H1 (cell line): ENCODE results near the gene SSTR4. TPM values are rescaled to one million over a fixed set of nuclear protein-coding genes. Genes with fewer than 3 reads are reported as not detected.

ENCODE experiments used
- CTCF ChIA-PET: fragments of 300-600 bp; sonication (Branson Sonifier 250); formaldehyde crosslinking; loops from one replicate; lab custom pipeline; 2021; ENCODE audit not compliant: partially characterized antibody; lab: Charles Lee
- POLR2A ChIA-PET: fragments of 300-600 bp; sonication (Branson Sonifier 250); formaldehyde crosslinking; loops from one replicate; lab custom pipeline; 2021; ENCODE audit warnings: inconsistent platforms; ENCODE audit not compliant: partially characterized antibody; lab: Charles Lee
- DNase-seq, 2 experiments: peaks; one replicate each; pipeline versions ENCODE4 v3.0.0 to v3.0.0-alpha.2; 2010 to 2022; ENCODE audit warnings: low spot score in 2 of 2, low read depth in 1 of 2, mixed read lengths in 1 of 2
- FAIRE-seq: peaks from 2 replicates; lab custom pipeline; 2011; peaks lifted over from hg19 to GRCh38; lab: Jason Lieb, UNC
- H2AFZ ChIP-seq: 2 replicates; pipeline ENCODE4 v1.8.1; 2012; ENCODE audit warnings: low read length, inconsistent platforms
- H2AK5ac ChIP-seq: 2 replicates; pipeline ENCODE4 v1.6.1; 2013; ENCODE audit warnings: low read depth, low read length
- H2BK120ac ChIP-seq: replicated peaks from 2 replicates; pipeline ENCODE3; 2013; ENCODE audit warnings: low read depth, low read length, inconsistent platforms
- H2BK12ac ChIP-seq: 2 replicates; pipeline ENCODE4 v1.6.1; 2013; ENCODE audit warnings: low read depth, low read length
- H2BK15ac ChIP-seq: 2 replicates; pipeline ENCODE4 v1.6.1; 2013; ENCODE audit warnings: low read length
- H2BK20ac ChIP-seq: 2 replicates; pipeline ENCODE4 v1.6.1; 2013; ENCODE audit warnings: low read length
- H2BK5ac ChIP-seq: 2 replicates; pipeline ENCODE4 v1.6.1; 2013; ENCODE audit warnings: low read depth, low read length
- H3K14ac ChIP-seq: 2 replicates; pipeline ENCODE4 v1.6.1; 2013; ENCODE audit warnings: inconsistent platforms; ENCODE audit not compliant: insufficient read length
- H3K18ac ChIP-seq: 2 replicates; pipeline ENCODE4 v1.6.1; 2013; ENCODE audit warnings: low read length; ENCODE audit errors: extremely low read depth
- H3K23ac ChIP-seq: 2 replicates; pipeline ENCODE4 v1.6.1; 2013; ENCODE audit warnings: inconsistent platforms; ENCODE audit not compliant: insufficient read length
- H3K23me2 ChIP-seq: 2 replicates; pipeline ENCODE4 v1.6.1; 2013; ENCODE audit warnings: low read depth, low read length
- H3K27ac ChIP-seq: 2 replicates; pipeline ENCODE4 v1.6.1; 2011; ENCODE audit warnings: low read depth, low read length, inconsistent platforms
- H3K27me3 ChIP-seq, 4 experiments: replicated peaks in 1 of 4; 1 replicate in 1 of 4; 2 replicates in 3 of 4; pipeline versions ENCODE4 v1.6.1 to v1.8.1; 2011 to 2013; ENCODE audit warnings: low read length in 3 of 4, mild to moderate bottlenecking in 3 of 4, inconsistent platforms in 2 of 4, mixed read lengths in 2 of 4, moderate library complexity in 1 of 4; ENCODE audit not compliant: control insufficient read depth in 3 of 4, insufficient read depth in 3 of 4; ENCODE audit errors: extremely low read depth in 1 of 4
- H3K36me3 ChIP-seq, 4 experiments: 2 replicates each; pipeline versions ENCODE4 v1.6.1 to v1.8.1; 2011 to 2013; ENCODE audit warnings: mild to moderate bottlenecking in 4 of 4, low read length in 3 of 4, moderate library complexity in 2 of 4, control low read depth in 1 of 4, inconsistent platforms in 1 of 4; ENCODE audit not compliant: insufficient read depth in 4 of 4, control insufficient read depth in 2 of 4
- H3K4ac ChIP-seq: replicated peaks from 2 replicates; pipeline ENCODE3; 2013; ENCODE audit warnings: low read length, low read depth, mixed read lengths, inconsistent platforms; ENCODE audit not compliant: insufficient read length
- H3K4me1 ChIP-seq, 4 experiments: replicated peaks in 1 of 4; 1 replicate in 1 of 4; 2 replicates in 3 of 4; pipeline versions ENCODE4 v1.6.1 to v1.8.1; 2011 to 2013; ENCODE audit warnings: low read length in 3 of 4, inconsistent platforms in 2 of 4, mixed read lengths in 1 of 4; ENCODE audit not compliant: insufficient read depth in 4 of 4, control insufficient read depth in 3 of 4
- H3K4me2 ChIP-seq, 2 experiments: 2 replicates each; pipeline versions ENCODE4 v1.6.1 to v1.8.1; 2011 to 2013; ENCODE audit warnings: low read depth in 2 of 2, low read length in 2 of 2, control low read depth in 1 of 2, inconsistent platforms in 1 of 2, mild to moderate bottlenecking in 1 of 2; ENCODE audit not compliant: insufficient read depth in 1 of 2
- H3K4me3 ChIP-seq, 4 experiments: fragments of 200-600, 300-600 bp in 1 of 4; sonication (generic), shearing (Covaris generic), sonication (Bioruptor Twin) in 1 of 4; 2 replicates each; pipeline versions ENCODE4 v1.5.1 to v1.8.1; 2011 to 2016; ENCODE audit warnings: low read length in 4 of 4, low read depth in 3 of 4, control low read depth in 2 of 4, inconsistent platforms in 2 of 4, mild to moderate bottlenecking in 2 of 4, mixed read lengths in 1 of 4, moderate library complexity in 1 of 4; ENCODE audit not compliant: insufficient read depth in 2 of 4; ENCODE audit errors: extremely low read depth in 1 of 4
- H3K56ac ChIP-seq: replicated peaks from 2 replicates; pipeline ENCODE3; 2013; ENCODE audit warnings: low read depth, mild to moderate bottlenecking, mixed read lengths, low read length, inconsistent platforms; ENCODE audit not compliant: insufficient read length
- H3K79me1 ChIP-seq: 2 replicates; pipeline ENCODE4 v1.6.1; 2013; ENCODE audit warnings: low read depth, low read length, control low read depth
- H3K79me2 ChIP-seq, 2 experiments: 2 replicates each; pipeline versions ENCODE4 v1.6.1 to v1.8.1; 2012 to 2013; ENCODE audit warnings: low read length in 2 of 2, mild to moderate bottlenecking in 2 of 2, inconsistent platforms in 1 of 2; ENCODE audit not compliant: insufficient read depth in 2 of 2, control insufficient read depth in 1 of 2
- H3K9ac ChIP-seq, 4 experiments: replicated peaks in 1 of 4; 1 replicate in 1 of 4; 2 replicates in 3 of 4; pipeline versions ENCODE4 v1.6.1 to v1.8.1; 2011 to 2013; ENCODE audit warnings: low read depth in 3 of 4, low read length in 3 of 4, control low read depth in 2 of 4, mild to moderate bottlenecking in 2 of 4, moderate library complexity in 2 of 4, inconsistent platforms in 1 of 4; ENCODE audit errors: extremely low read depth in 1 of 4
- H3K9me3 ChIP-seq, 2 experiments: 2 replicates each; pipeline versions ENCODE4 v1.6.1 to v1.8.1; 2012 to 2013; ENCODE audit warnings: mild to moderate bottlenecking in 2 of 2, moderate library complexity in 2 of 2, control low read depth in 1 of 2, inconsistent platforms in 1 of 2, low read depth in 1 of 2, low read length in 1 of 2, mixed read lengths in 1 of 2; ENCODE audit not compliant: insufficient read depth in 2 of 2
- H4K20me1 ChIP-seq, 2 experiments: replicated peaks in 1 of 2; 2 replicates each; pipeline versions ENCODE3 to v1.8.1; 2011 to 2013; ENCODE audit warnings: inconsistent platforms in 2 of 2, low read length in 2 of 2, mild to moderate bottlenecking in 1 of 2; ENCODE audit not compliant: insufficient read depth in 2 of 2, control insufficient read depth in 1 of 2
- H4K5ac ChIP-seq: 2 replicates; pipeline ENCODE4 v1.6.1; 2013; ENCODE audit warnings: low read length, low read depth, mixed read lengths, inconsistent platforms; ENCODE audit not compliant: insufficient read length
- H4K8ac ChIP-seq: 2 replicates; pipeline ENCODE4 v1.8.0; 2013; ENCODE audit warnings: mild to moderate bottlenecking, moderate library complexity, low read length, inconsistent platforms; ENCODE audit not compliant: insufficient read depth; ENCODE audit errors: extremely low read depth
- H4K91ac ChIP-seq: replicated peaks from 2 replicates; pipeline ENCODE3; 2013; ENCODE audit warnings: low read length, mixed read lengths, inconsistent platforms; ENCODE audit not compliant: insufficient read length
- EP300 ChIP-seq, 2 experiments: IDR thresholded peaks; 1 replicate in 1 of 2; 2 replicates in 1 of 2; pipeline ENCODE4 v1.6.1; 2011 to 2012; ENCODE audit warnings: low read depth in 2 of 2, low read length in 2 of 2, mild to moderate bottlenecking in 2 of 2, borderline replicate concordance in 1 of 2, inconsistent platforms in 1 of 2, moderate library complexity in 1 of 2
- GTF2F1 ChIP-seq: IDR thresholded peaks from 2 replicates; pipeline ENCODE4 v1.6.1; 2012; ENCODE audit warnings: low read depth, low read length, improper control_type of control experiment, borderline replicate concordance
- KDM1A ChIP-seq: fragments of 200-600, 300-600 bp; sonication (generic); IDR thresholded peaks from 2 replicates; pipeline ENCODE4 v1.7.1; 2016; ENCODE audit warnings: mild to moderate bottlenecking, low read length, borderline replicate concordance
- KDM5A ChIP-seq: fragments of 200-600 bp; IDR thresholded peaks from 2 replicates; pipeline ENCODE4 v1.7.1; 2012; ENCODE audit warnings: mild to moderate bottlenecking, low read length, inconsistent platforms, mixed read lengths
- RNF2 ChIP-seq: fragments of 200-900, 300-1000 bp; sonication (generic); IDR thresholded peaks from 2 replicates; pipeline ENCODE4 v1.7.1; 2016; ENCODE audit warnings: borderline replicate concordance, low read depth, mild to moderate bottlenecking, antibody characterized with exemption, low read length; ENCODE audit not compliant: poor library complexity, severe bottlenecking; ENCODE audit errors: missing control alignments
- SAP30 ChIP-seq: fragments of 300-600 bp; sonication (generic); IDR thresholded peaks from 2 replicates; pipeline ENCODE4 v1.7.1; 2012; ENCODE audit warnings: low read length, moderate library complexity, mild to moderate bottlenecking, inconsistent platforms; ENCODE audit not compliant: insufficient read depth, insufficient replicate concordance
- SIRT6 ChIP-seq: IDR thresholded peaks from one replicate; pipeline ENCODE4 v1.7.1; 2012; ENCODE audit warnings: low read length, inconsistent platforms
- SP2 ChIP-seq: IDR thresholded peaks from 2 replicates; pipeline ENCODE4 v1.6.1; 2012; ENCODE audit warnings: mild to moderate bottlenecking, low read length, inconsistent platforms
- TBP ChIP-seq: IDR thresholded peaks from 2 replicates; pipeline ENCODE4 v1.6.1; 2011; ENCODE audit warnings: low read depth, low read length, improper control_type of control experiment
- WGBS, 2 experiments: shearing (Covaris generic) in 1 of 2; methylation state at CpG; one replicate each; pipeline versions ENCODE4 v1.1.6 to v1.1.7; 2013 to 2015; ENCODE audit warnings: low lambda C conversion rate in 2 of 2, mixed read lengths in 2 of 2, inconsistent platforms in 1 of 2, low coverage in 1 of 2, missing lambda C conversion rate in 1 of 2; ENCODE audit not compliant: insufficient replicate concordance in 2 of 2, insufficient coverage in 1 of 2, insufficient read length in 1 of 2; ENCODE audit errors: extremely low coverage in 1 of 2, missing lambda C conversion rate in 1 of 2; 5-methylcytosine and 5-hydroxymethylcytosine counted together
- polyA plus RNA-seq, 7 experiments: library from polyadenylated mRNA; depleted of rRNA in 3 of 7; stranded (reverse) in 5 of 7; unstranded in 2 of 7; fragments of >200 nt in 5 of 7; fragments of 200-250 nt in 2 of 7; gene quantifications; 1 replicate in 5 of 7; 2 replicates in 1 of 7; 4 replicates in 1 of 7; pipeline versions ENCODE4 v1.2.1 to v1.2.3, GENCODE V29; 2011 to 2013; ENCODE audit warnings: missing spikeins in 2 of 7, mixed read lengths in 2 of 7
- total RNA-seq: library from RNA; stranded (reverse); fragmentation: NEBNext Ultra II Directional; extraction: Animal tissue kit (Norgen Biotek cat#: 25700); gene quantifications from 2 replicates; pipeline ENCODE4 v1.2.1, GENCODE V29; 2021
- TF ChIP-seq, protein P1 (sequence below), 3 experiments: IDR thresholded peaks; 1 replicate in 2 of 3; 2 replicates in 1 of 3; pipeline versions ENCODE4 v1.5.1 to v1.6.1; 2011; ENCODE audit warnings: low read length in 3 of 3, mild to moderate bottlenecking in 3 of 3, inconsistent platforms in 2 of 3, low read depth in 1 of 3, moderate library complexity in 1 of 3; ENCODE audit not compliant: insufficient read depth in 1 of 3; ENCODE audit errors: control extremely low read depth in 1 of 3

Gene SSTR4
- total and polyA plus RNA-seq, 2 of the 8 experiments (the other 6 are each of a cell fraction or from before 2014, with no cell fraction given), result 0.05 TPM; not detected in 1

DNA sequence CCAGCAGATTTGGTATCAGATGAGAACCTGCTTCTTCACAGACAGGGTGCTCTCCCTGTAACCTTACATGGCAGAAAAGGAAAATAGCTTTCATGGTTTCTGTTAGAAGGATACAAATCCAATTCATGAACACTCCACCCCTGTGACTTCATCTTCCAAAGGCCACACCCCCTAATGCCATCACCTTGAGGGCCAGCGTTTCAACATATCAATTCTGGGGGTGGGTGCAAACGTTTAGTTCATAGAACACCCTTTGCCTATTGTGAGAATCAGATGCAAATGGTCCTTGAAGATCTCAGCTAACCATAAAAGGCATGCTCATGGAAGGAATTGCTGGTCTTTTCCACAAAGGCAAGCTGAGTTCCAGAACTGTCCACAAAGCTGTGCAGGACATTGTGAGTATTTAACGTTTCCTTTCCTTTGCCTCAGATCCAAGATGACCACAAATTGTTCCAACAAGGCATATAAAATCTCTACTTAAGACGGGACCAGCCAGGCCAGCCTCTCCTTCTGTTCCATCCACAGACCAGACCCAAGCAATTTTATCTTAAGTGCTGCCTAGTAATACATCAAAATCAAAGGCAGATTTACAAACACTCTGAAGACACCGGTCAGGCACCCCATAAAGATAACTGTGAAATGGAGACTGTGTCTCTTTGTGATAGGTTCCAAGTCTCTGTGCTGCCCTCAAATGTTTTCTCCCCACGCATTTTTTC, 34.7 kb upstream of the SSTR4 start:
- no peak overlapping the region for H3K9ac ChIP-seq
- H4K8ac ChIP-seq, result no peak overlapping the region
- no peak for FAIRE-seq
- H3K79me1 ChIP-seq, result no peaks in the 10 kb centered on the region
- no peak overlapping the region for H2AK5ac ChIP-seq
- H2BK20ac ChIP-seq, result no peak overlapping the region
- no peak overlapping the region for H3K27ac ChIP-seq
- no peak for DNase-seq
- H2BK15ac ChIP-seq, result no peak overlapping the region
- H3K27me3 ChIP-seq, result no peaks in the 10 kb centered on the region
- ChIA-PET CTCF (interaction anchor here (1.2 to 1.8 kb wide), 4 partner anchors 21 to 308 kb away, joined by 3 to 7 read pairs (median 4); no protein-coding TSS in a partner anchor), POLR2A (no interaction called here)
- H3K56ac ChIP-seq, result no peak overlapping the region
- H4K91ac ChIP-seq, result no peak overlapping the region
- H2BK120ac ChIP-seq, result no peak overlapping the region
- H2BK5ac ChIP-seq, result no peak overlapping the region
- H3K4me2 ChIP-seq, result no peak overlapping the region
- H4K20me1 ChIP-seq, result no peaks in the 10 kb centered on the region
- no peak overlapping the region for H3K23ac ChIP-seq
- H3K23me2 ChIP-seq, result no peaks in the 10 kb centered on the region
- H3K18ac ChIP-seq, result no peak overlapping the region
- H2AFZ ChIP-seq, result no peak overlapping the region
- WGBS, 2 experiments, result 82% methylated on average over 6 of the region's 6 CpGs; no CpG with 5 or more reads in 1 of the 2 experiments
- no peaks in the 10 kb centered on the region for H3K9me3 ChIP-seq
- no peak overlapping the region for H4K5ac ChIP-seq
- no peaks in the 10 kb centered on the region for H3K79me2 ChIP-seq
- no peaks in the 10 kb centered on the region for H3K4me1 ChIP-seq
- H3K4me3 ChIP-seq, result no peak overlapping the region
- no peak overlapping the region for H3K14ac ChIP-seq
- no peaks in the 10 kb centered on the region for H3K36me3 ChIP-seq
- no peak overlapping the region for H3K4ac ChIP-seq
- H2BK12ac ChIP-seq, result no peak overlapping the region
- TF ChIP-seq TBP (no peak), SP2 (no peak), EP300 (IDR thresholded peaks at IDR 0.05; ENCODE audit: borderline replicate concordance in 1 of 2, low read depth in 2 of 2, low read length in 2 of 2) (no peak), SIRT6 (no peak), SAP30 (no peak), KDM5A (no peak), GTF2F1 (no peak), KDM1A (no peak), RNF2 (no peak)
- TF ChIP-seq, protein P1, sequence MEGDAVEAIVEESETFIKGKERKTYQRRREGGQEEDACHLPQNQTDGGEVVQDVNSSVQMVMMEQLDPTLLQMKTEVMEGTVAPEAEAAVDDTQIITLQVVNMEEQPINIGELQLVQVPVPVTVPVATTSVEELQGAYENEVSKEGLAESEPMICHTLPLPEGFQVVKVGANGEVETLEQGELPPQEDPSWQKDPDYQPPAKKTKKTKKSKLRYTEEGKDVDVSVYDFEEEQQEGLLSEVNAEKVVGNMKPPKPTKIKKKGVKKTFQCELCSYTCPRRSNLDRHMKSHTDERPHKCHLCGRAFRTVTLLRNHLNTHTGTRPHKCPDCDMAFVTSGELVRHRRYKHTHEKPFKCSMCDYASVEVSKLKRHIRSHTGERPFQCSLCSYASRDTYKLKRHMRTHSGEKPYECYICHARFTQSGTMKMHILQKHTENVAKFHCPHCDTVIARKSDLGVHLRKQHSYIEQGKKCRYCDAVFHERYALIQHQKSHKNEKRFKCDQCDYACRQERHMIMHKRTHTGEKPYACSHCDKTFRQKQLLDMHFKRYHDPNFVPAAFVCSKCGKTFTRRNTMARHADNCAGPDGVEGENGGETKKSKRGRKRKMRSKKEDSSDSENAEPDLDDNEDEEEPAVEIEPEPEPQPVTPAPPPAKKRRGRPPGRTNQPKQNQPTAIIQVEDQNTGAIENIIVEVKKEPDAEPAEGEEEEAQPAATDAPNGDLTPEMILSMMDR (IDR thresholded peaks at IDR 0.05; ENCODE audit: control extremely low read depth in 1 of 3, insufficient read depth in 1 of 3, low read depth in 1 of 3, low read length in 3 of 3), result no peak
